H1 (cell line): ENCODE data around the gene HHIPL2. TPM values are rescaled to one million over a fixed set of nuclear protein-coding genes. Genes with fewer than 3 reads are reported as not detected.

ENCODE experiments used
- HDAC6 ChIP-seq: IDR thresholded peaks from one replicate; pipeline ENCODE4 v1.7.1; 2012; ENCODE audit warnings: low read depth, mild to moderate bottlenecking, inconsistent platforms, low read length, moderate library complexity
- SIX5 ChIP-seq: IDR thresholded peaks from 2 replicates; pipeline ENCODE4 v1.6.1; 2011; ENCODE audit warnings: mild to moderate bottlenecking, low read depth, low read length
- polyA plus RNA-seq, 7 experiments: library from polyadenylated mRNA; depleted of rRNA in 3 of 7; stranded (reverse) in 5 of 7; unstranded in 2 of 7; fragments of >200 nt in 5 of 7; fragments of 200-250 nt in 2 of 7; gene quantifications; 1 replicate in 5 of 7; 2 replicates in 1 of 7; 4 replicates in 1 of 7; pipeline versions ENCODE4 v1.2.1 to v1.2.3, GENCODE V29; 2011 to 2013; ENCODE audit warnings: missing spikeins in 2 of 7, mixed read lengths in 2 of 7
- total RNA-seq: library from RNA; stranded (reverse); fragmentation: NEBNext Ultra II Directional; extraction: Animal tissue kit (Norgen Biotek cat#: 25700); gene quantifications from 2 replicates; pipeline ENCODE4 v1.2.1, GENCODE V29; 2021

Gene HHIPL2
- total and polyA plus RNA-seq, 2 of the 8 experiments (the other 6 are each of a cell fraction or from before 2014, with no cell fraction given): 0.08 TPM; not detected in 1

- no peak for TF ChIP-seq SIX5
- no peak for TF ChIP-seq HDAC6
Measured at GRCh38 chr1:222555992-222556615, 8.2 kb upstream of the HHIPL2 start (continued).
